ENCODE results near the gene SNUPN.

Gene SNUPN

GRCh38 chr15:75599401-75599800, 26.1 kb downstream of the SNUPN start:
- Histone ChIP-seq H3F3A (ENCODE audit: insufficient read depth, low read length) (no peaks in the 10 kb centered on the region), H2AFZ (ENCODE audit: low read length) (no peak overlapping the region), H3K9me2 (ENCODE audit: low read depth, low read length) (no peaks in the 10 kb centered on the region), H3K4me2 (ENCODE audit: low read length) (no peak overlapping the region), H3K4me1 (ENCODE audit: insufficient read depth, low read length, severe bottlenecking) (no peaks in the 10 kb centered on the region), H3K9ac (ENCODE audit: low read length) (no peak overlapping the region), H3K27ac (ENCODE audit: low read depth, low read length, poor library complexity, severe bottlenecking) (no peak overlapping the region), H3K9me3 (ENCODE audit: low read length) (no peaks in the 10 kb centered on the region), H3K4me3 (ENCODE audit: low read depth, low read length, poor library complexity, severe bottlenecking) (no peak overlapping the region), H4K20me1 (ENCODE audit: insufficient read depth, low read length) (no peaks in the 10 kb centered on the region), H3K27me3 (ENCODE audit: insufficient read depth, low read length) (no peaks in the 10 kb centered on the region), H3K36me3 (ENCODE audit: insufficient read depth, low read length) (peaks cover 44% of the 10 kb centered on the region), H3K79me2 (ENCODE audit: insufficient read depth, low read length) (no peaks in the 10 kb centered on the region)
- no peak for TF ChIP-seq EZH2 (IDR thresholded peaks at IDR 0.05; ENCODE audit: borderline replicate concordance, low read length)
- no peak for TF ChIP-seq CTCF (IDR thresholded peaks at IDR 0.05; ENCODE audit: low read length)

DNA sequence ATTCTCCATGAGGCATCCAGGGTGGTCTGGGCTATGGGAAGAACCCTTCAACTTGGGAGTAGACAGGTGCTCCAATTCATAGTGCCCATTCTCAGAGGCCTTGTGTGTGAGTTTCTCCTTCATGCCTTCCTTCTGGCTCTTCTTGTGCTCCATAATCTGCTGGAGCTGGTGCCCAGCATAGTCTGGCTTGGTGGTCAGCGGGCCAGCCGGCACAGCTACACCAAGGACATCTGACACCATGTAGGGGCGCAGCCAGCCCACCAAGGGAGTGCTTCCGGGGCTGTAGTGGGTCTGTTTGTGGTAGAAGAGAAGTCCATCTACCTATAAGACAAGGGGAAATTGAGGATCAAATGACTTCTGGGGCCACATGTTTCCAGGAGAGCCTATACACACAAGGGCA, 27.2 kb downstream of the SNUPN start:
- Histone ChIP-seq H3K9me3 (ENCODE audit: low read length) (no peaks in the 10 kb centered on the region), H3K79me2 (ENCODE audit: insufficient read depth, low read length) (no peaks in the 10 kb centered on the region), H3K9ac (ENCODE audit: low read length) (no peak overlapping the region), H2AFZ (ENCODE audit: low read length) (no peak overlapping the region), H3K9me2 (ENCODE audit: low read depth, low read length) (no peaks in the 10 kb centered on the region), H3K4me2 (ENCODE audit: low read length) (no peak overlapping the region), H3K27me3 (ENCODE audit: insufficient read depth, low read length) (no peaks in the 10 kb centered on the region), H3K27ac (ENCODE audit: low read depth, low read length, poor library complexity, severe bottlenecking) (no peak overlapping the region), H3K4me3 (ENCODE audit: low read depth, low read length, poor library complexity, severe bottlenecking) (no peak overlapping the region), H3F3A (ENCODE audit: insufficient read depth, low read length) (no peaks in the 10 kb centered on the region), H4K20me1 (ENCODE audit: insufficient read depth, low read length) (no peaks in the 10 kb centered on the region), H3K36me3 (ENCODE audit: insufficient read depth, low read length) (peaks cover 48% of the 10 kb centered on the region), H3K4me1 (ENCODE audit: insufficient read depth, low read length, severe bottlenecking) (no peaks in the 10 kb centered on the region)
- TF ChIP-seq CTCF (IDR thresholded peaks at IDR 0.05; ENCODE audit: low read length) (no peak), EZH2 (IDR thresholded peaks at IDR 0.05; ENCODE audit: borderline replicate concordance, low read length) (no peak)

- Histone ChIP-seq H2AFZ (ENCODE audit: low read length) (no peak overlapping the region), H3K79me2 (ENCODE audit: insufficient read depth, low read length) (no peaks in the 10 kb centered on the region), H3K9ac (ENCODE audit: low read length) (no peak overlapping the region), H3K9me2 (ENCODE audit: low read depth, low read length) (no peaks in the 10 kb centered on the region), H3K27ac (ENCODE audit: low read depth, low read length, poor library complexity, severe bottlenecking) (no peak overlapping the region), H3K27me3 (ENCODE audit: insufficient read depth, low read length) (no peaks in the 10 kb centered on the region), H3K4me2 (ENCODE audit: low read length) (no peak overlapping the region), H3K9me3 (ENCODE audit: low read length) (no peaks in the 10 kb centered on the region), H3F3A (ENCODE audit: insufficient read depth, low read length) (no peaks in the 10 kb centered on the region), H3K36me3 (ENCODE audit: insufficient read depth, low read length) (peaks cover 48% of the 10 kb centered on the region), H3K4me3 (ENCODE audit: low read depth, low read length, poor library complexity, severe bottlenecking) (no peak overlapping the region), H4K20me1 (ENCODE audit: insufficient read depth, low read length) (no peaks in the 10 kb centered on the region), H3K4me1 (ENCODE audit: insufficient read depth, low read length, severe bottlenecking) (no peaks in the 10 kb centered on the region)
- TF ChIP-seq CTCF (IDR thresholded peaks at IDR 0.05; ENCODE audit: low read length) = peak; percentile 62
- no peak for TF ChIP-seq EZH2 (IDR thresholded peaks at IDR 0.05; ENCODE audit: borderline replicate concordance, low read length)
Observed at GRCh38 chr15:75597667-75598341, 27.7 kb downstream of the SNUPN start.
